ENCODE measurements around the gene PPIE. TPM values are rescaled to one million over a fixed set of nuclear protein-coding genes. Genes with fewer than 3 reads are reported as not detected.
A peak's percentile ranks its signal among the peaks of the same experiment; 100 is the strongest.

The PPIE gene
- total RNA-seq, 1 experiment from 2014 or later, result 73.8 TPM

DNA sequence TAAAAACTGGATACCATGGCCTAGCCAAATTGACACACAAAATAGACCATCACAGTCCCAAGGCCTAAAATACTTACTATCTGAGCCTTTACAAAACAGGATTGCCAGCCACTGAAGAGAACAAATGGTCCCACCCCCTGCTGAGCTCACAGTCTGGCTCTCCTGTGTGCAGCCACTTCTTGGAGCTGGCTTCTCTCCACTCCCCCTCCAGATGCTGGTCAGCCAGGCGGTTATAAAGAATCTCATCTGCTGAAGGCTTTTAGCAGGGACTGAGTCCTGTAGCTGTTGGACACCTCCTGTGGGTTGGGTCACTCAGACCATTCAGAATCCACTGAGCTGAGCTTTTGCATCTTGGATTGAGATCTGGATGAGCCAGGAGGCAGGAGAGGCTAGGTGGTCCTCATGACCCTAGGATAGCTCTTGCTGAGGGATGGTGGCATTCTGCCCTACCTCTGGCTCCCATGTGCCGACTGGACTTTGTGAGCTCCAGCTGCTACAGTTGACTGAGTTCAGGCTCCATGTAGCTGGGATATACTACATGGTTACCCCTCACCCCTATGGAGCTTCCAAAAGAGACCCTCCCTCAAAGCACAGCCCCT is 16.3 kb downstream of the PPIE start:
- H3K27me3 ChIP-seq (ENCODE audit: insufficient read depth, low read length), result no peaks in the 10 kb centered on the region
- H3K4me3 ChIP-seq (replicated peaks in 1 of 2; ENCODE audit: low read depth in 1 of 2, low read length in 2 of 2), result no peak overlapping the region
- H2AFZ ChIP-seq (ENCODE audit: low read depth, low read length, poor library complexity, severe bottlenecking), result no peak overlapping the region
- intact Hi-C loops (cut with micrococcal nuclease), result no loop called here
- CTCF ChIA-PET, result no interaction called here
- DNase-seq (ENCODE audit: low read depth, low spot score) (no peak), ATAC-seq (no peak)
- H3K36me3 ChIP-seq (ENCODE audit: control insufficient read depth in 1 of 2, insufficient read depth in 2 of 2, low read length in 2 of 2), result peaks cover 38 to 67% of the 10 kb centered on the region in 2 experiments; a peak in 3 of 4 replicates
- no peaks in the 10 kb centered on the region for H3K9me2 ChIP-seq (ENCODE audit: insufficient read depth)
- H3K79me2 ChIP-seq (ENCODE audit: insufficient read depth, low read length), result 0 out of 2 replicates have a peak, but pooled peaks cover 2% of the 10 kb centered on the region
- no TSS peak for BruUV-seq (replicated peaks)
- H3K27ac ChIP-seq (ENCODE audit: low read depth, low read length), result no peak overlapping the region
- no peaks in the 10 kb centered on the region for H4K20me1 ChIP-seq (ENCODE audit: insufficient read depth)
- H3K4me1 ChIP-seq (ENCODE audit: control insufficient read depth in 1 of 2, insufficient read depth in 2 of 2, low read length in 2 of 2), result no peaks in the 10 kb centered on the region
- TF ChIP-seq, protein P1, sequence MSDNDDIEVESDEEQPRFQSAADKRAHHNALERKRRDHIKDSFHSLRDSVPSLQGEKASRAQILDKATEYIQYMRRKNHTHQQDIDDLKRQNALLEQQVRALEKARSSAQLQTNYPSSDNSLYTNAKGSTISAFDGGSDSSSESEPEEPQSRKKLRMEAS (IDR thresholded peaks at IDR 0.05), result no peak
- TF ChIP-seq SRF (IDR thresholded peaks at IDR 0.05; ENCODE audit: low read depth) (no peak), ZFX (IDR thresholded peaks at IDR 0.05) (0 out of 2 replicates have a peak, but pooled peaks have one; percentile 1), ZNF274 (IDR thresholded peaks at IDR 0.05; ENCODE audit: low read depth, low read length) (no peak)
- TF ChIP-seq, protein P2, sequence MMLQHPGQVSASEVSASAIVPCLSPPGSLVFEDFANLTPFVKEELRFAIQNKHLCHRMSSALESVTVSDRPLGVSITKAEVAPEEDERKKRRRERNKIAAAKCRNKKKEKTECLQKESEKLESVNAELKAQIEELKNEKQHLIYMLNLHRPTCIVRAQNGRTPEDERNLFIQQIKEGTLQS (IDR thresholded peaks at IDR 0.05), result no peak
- H3K4me2 ChIP-seq (ENCODE audit: low read length), result no peak overlapping the region
- H3K9ac ChIP-seq (ENCODE audit: low read length), result no peak overlapping the region
- POLR2A ChIA-PET, result no interaction called here
- RAD21 ChIA-PET (ENCODE audit: low non-redundant PET in 1 of 2, low total read pairs in 2 of 2, uncharacterized antibody in 2 of 2, unreplicated experiment in 2 of 2), result no interaction called here
- H3K9me3 ChIP-seq (ENCODE audit: control insufficient read depth in 1 of 2, insufficient read depth in 1 of 2, low read depth in 1 of 2, low read length in 2 of 2), result no peaks in the 10 kb centered on the region

DNA sequence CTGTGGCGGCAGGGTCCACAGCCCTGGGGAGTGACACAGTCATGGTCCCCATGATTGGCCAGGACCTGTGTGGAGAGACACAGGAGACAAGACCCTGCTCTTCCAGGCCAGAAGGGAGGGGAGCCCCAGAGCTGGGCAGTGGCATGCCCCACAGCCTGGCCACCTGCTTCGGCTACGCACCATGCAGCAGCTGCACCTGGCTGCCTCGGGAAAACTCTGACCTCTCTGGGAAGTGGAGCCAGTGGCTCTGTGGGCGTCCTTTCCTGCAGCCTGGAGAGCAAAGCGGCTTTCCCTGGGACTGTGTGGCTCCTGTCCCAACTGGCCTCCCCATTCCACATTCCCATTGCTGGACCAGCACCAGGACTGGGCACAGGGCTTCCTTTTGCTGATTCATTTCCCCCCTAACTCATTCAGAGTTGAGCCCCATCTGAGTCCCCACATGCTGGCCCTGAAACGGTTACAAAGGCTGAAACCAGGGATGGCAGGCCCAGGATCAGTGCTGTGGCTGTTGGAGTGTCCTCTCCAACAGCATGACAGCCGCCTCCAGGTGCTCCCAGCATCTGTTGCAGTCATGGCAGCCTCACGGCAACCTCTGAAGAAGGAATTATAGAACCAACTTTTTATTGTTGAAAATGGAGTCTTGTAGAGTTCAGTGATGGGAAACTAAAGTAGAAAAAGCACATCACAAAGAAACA is 17.4 kb downstream of the PPIE start:
- Histone ChIP-seq H3K27ac (ENCODE audit: low read depth, low read length) (no peak overlapping the region), H3K36me3 (ENCODE audit: control insufficient read depth in 1 of 2, insufficient read depth in 2 of 2, low read length in 2 of 2) (peaks cover 30 to 59% of the 10 kb centered on the region in 2 experiments; a peak in 3 of 4 replicates), H3K4me3 (replicated peaks in 1 of 2; ENCODE audit: low read depth in 1 of 2, low read length in 2 of 2) (no peak overlapping the region), H3K4me2 (ENCODE audit: low read length) (no peak overlapping the region), H3K27me3 (ENCODE audit: insufficient read depth, low read length) (no peaks in the 10 kb centered on the region), H3K9me3 (ENCODE audit: control insufficient read depth in 1 of 2, insufficient read depth in 1 of 2, low read depth in 1 of 2, low read length in 2 of 2) (no peaks in the 10 kb centered on the region), H3K79me2 (ENCODE audit: insufficient read depth, low read length) (no peaks in the 10 kb centered on the region), H3K4me1 (ENCODE audit: control insufficient read depth in 1 of 2, insufficient read depth in 2 of 2, low read length in 2 of 2) (no peaks in the 10 kb centered on the region), H4K20me1 (ENCODE audit: insufficient read depth) (no peaks in the 10 kb centered on the region), H3K9me2 (ENCODE audit: insufficient read depth) (no peaks in the 10 kb centered on the region), H3K9ac (ENCODE audit: low read length) (no peak overlapping the region), H2AFZ (ENCODE audit: low read depth, low read length, poor library complexity, severe bottlenecking) (no peak overlapping the region)
- DNase-seq (ENCODE audit: low read depth, low spot score) (no peak), ATAC-seq (no peak)
- BruUV-seq (replicated peaks), result no TSS peak
- ChIA-PET CTCF (no interaction called here), RAD21 (ENCODE audit: low non-redundant PET in 1 of 2, low total read pairs in 2 of 2, uncharacterized antibody in 2 of 2, unreplicated experiment in 2 of 2) (no interaction called here), POLR2A (no interaction called here)
- intact Hi-C loops (cut with micrococcal nuclease), result no loop called here
- TF ChIP-seq EGR1 (IDR thresholded peaks at IDR 0.05; ENCODE audit: low read depth), result no peak
- TF ChIP-seq SRF (IDR thresholded peaks at IDR 0.05; ENCODE audit: low read depth), result no peak
- no peak for TF ChIP-seq YY1 (IDR thresholded peaks at IDR 0.05; ENCODE audit: extremely low read depth, insufficient replicate concordance, low read depth, low read length)
- TF ChIP-seq POLR2A (IDR thresholded peaks at IDR 0.05; ENCODE audit: borderline replicate concordance, extremely low read depth, insufficient read depth, insufficient read length), result no peak
- TF ChIP-seq TCF7L2 (IDR thresholded peaks at IDR 0.05; ENCODE audit: borderline replicate concordance, extremely low read depth, insufficient read depth, insufficient read length), result no peak
- TF ChIP-seq SP1 (IDR thresholded peaks at IDR 0.05; ENCODE audit: low read depth), result no peak
- TF ChIP-seq, protein P1 (IDR thresholded peaks at IDR 0.05), result no peak
- no peak for TF ChIP-seq POLR2AphosphoS5 (IDR thresholded peaks at IDR 0.05; ENCODE audit: low read depth, low read length)
- no peak for TF ChIP-seq FOSL1 (IDR thresholded peaks at IDR 0.05; ENCODE audit: low read depth)
- TF ChIP-seq ZNF274 (IDR thresholded peaks at IDR 0.05; ENCODE audit: low read depth, low read length), result no peak
- no peak for TF ChIP-seq CBX3 (IDR thresholded peaks at IDR 0.05; ENCODE audit: low read depth)
- no peak for TF ChIP-seq ZFX (IDR thresholded peaks at IDR 0.05)
- TF ChIP-seq, protein P3, sequence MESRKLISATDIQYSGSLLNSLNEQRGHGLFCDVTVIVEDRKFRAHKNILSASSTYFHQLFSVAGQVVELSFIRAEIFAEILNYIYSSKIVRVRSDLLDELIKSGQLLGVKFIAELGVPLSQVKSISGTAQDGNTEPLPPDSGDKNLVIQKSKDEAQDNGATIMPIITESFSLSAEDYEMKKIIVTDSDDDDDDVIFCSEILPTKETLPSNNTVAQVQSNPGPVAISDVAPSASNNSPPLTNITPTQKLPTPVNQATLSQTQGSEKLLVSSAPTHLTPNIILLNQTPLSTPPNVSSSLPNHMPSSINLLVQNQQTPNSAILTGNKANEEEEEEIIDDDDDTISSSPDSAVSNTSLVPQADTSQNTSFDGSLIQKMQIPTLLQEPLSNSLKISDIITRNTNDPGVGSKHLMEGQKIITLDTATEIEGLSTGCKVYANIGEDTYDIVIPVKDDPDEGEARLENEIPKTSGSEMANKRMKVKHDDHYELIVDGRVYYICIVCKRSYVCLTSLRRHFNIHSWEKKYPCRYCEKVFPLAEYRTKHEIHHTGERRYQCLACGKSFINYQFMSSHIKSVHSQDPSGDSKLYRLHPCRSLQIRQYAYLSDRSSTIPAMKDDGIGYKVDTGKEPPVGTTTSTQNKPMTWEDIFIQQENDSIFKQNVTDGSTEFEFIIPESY (IDR thresholded peaks at IDR 0.05; ENCODE audit: extremely low read depth, insufficient replicate concordance, low read length), result no peak

All from HCT116 (cell line).